ENCODE measurements around the gene AIG1. TPM values are rescaled to one million over a fixed set of nuclear protein-coding genes. Genes with fewer than 3 reads are reported as not detected.

Gene AIG1
- total RNA-seq, 2 experiments from 2014 or later, result 0.40 to 0.85 TPM

DNA sequence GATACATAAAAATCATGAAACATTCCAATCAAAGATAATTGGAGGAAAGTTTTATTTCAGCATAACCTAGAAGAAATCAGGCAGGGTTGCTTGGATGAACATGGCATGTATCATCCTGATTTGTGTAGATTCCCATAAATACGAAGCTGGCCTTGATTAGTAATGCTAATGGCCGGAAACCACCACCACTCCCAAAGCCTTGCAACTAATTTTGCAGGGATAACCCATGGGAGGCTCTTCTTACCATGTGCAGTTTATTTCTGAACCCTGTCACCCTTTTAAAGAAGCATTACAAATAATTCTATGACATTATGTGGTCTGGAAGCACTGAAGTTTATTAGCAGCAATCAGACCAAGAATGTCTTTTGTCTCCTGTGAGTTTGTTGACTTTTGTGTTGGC, 80.8 kb downstream of the AIG1 start:
- TF ChIP-seq, protein P1, sequence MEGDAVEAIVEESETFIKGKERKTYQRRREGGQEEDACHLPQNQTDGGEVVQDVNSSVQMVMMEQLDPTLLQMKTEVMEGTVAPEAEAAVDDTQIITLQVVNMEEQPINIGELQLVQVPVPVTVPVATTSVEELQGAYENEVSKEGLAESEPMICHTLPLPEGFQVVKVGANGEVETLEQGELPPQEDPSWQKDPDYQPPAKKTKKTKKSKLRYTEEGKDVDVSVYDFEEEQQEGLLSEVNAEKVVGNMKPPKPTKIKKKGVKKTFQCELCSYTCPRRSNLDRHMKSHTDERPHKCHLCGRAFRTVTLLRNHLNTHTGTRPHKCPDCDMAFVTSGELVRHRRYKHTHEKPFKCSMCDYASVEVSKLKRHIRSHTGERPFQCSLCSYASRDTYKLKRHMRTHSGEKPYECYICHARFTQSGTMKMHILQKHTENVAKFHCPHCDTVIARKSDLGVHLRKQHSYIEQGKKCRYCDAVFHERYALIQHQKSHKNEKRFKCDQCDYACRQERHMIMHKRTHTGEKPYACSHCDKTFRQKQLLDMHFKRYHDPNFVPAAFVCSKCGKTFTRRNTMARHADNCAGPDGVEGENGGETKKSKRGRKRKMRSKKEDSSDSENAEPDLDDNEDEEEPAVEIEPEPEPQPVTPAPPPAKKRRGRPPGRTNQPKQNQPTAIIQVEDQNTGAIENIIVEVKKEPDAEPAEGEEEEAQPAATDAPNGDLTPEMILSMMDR (conservative IDR thresholded peaks at IDR 0.05; ENCODE audit: low read length), result no peak
- no peak for TF ChIP-seq EZH2phosphoT487 (IDR thresholded peaks at IDR 0.05; ENCODE audit: borderline replicate concordance, low read depth, low read length)
- Histone ChIP-seq H3K4me2 (ENCODE audit: low read length) (no peak overlapping the region), H3K79me2 (ENCODE audit: insufficient read depth, low read depth, low read length) (no peaks in the 10 kb centered on the region), H3K27ac (ENCODE audit: low read depth, low read length, poor library complexity, severe bottlenecking) (no peak overlapping the region), H3K36me3 (ENCODE audit: insufficient read depth, low read length) (no peaks in the 10 kb centered on the region), H4K20me1 (ENCODE audit: insufficient read depth, low read length) (no peaks in the 10 kb centered on the region), H3K9me2 (ENCODE audit: insufficient read depth, low read length) (no peaks in the 10 kb centered on the region), H2AFZ (ENCODE audit: low read length) (no peak overlapping the region), H3K4me3 (ENCODE audit: low read depth, low read length, poor library complexity, severe bottlenecking) (no peak overlapping the region), H3K4me1 (ENCODE audit: insufficient read depth, low read length, poor library complexity, severe bottlenecking) (no peaks in the 10 kb centered on the region), H3K9me3 (ENCODE audit: low read length) (no peaks in the 10 kb centered on the region)
- no TSS peak for BruUV-seq (replicated peaks)
- DNase-seq (ENCODE audit: low spot score), result no peak
- intact Hi-C loops (cut with micrococcal nuclease; ENCODE audit: unreplicated experiment), result no loop called here
- POLR2A ChIA-PET, result no interaction called here
- CTCF ChIA-PET (ENCODE audit: unreplicated experiment), result no interaction called here

DNA sequence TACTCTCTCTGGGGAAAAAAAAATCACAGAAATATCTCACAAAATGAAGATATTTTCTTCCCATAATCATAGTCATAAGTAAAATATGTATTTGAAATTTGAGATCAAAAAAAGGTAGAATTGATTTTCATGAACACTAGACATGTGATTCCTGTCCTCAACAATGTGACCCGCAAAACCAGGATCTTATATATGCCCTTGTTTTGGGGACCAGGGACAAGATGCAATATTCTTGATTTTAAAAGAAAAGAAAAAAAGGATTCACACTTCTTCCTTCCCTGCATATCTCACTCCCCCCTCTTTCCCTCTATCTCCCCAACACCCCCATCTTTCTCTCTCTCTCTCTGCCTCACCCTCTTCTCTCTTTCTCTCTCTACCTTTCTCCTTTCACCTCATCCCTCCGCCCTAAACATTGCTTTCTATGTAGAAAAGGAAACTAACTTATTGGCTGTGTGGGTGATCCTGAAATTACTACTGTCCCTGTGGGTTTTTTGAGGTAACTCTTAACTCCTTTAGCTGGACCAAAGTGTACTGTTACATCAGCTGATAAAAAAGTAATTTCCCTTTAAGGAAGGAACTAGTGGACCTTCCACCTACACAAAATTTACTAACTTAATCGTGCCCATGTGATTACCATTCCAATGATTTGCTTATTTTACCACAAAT, 85.6 kb downstream of the AIG1 start:
- BruUV-seq (replicated peaks), result no TSS peak
- Histone ChIP-seq H2AFZ (ENCODE audit: low read length) (no peak overlapping the region), H3K9me3 (ENCODE audit: low read length) (no peaks in the 10 kb centered on the region), H3K27ac (ENCODE audit: low read depth, low read length, poor library complexity, severe bottlenecking) (no peak overlapping the region), H3K9me2 (ENCODE audit: insufficient read depth, low read length) (no peaks in the 10 kb centered on the region), H3K4me1 (ENCODE audit: insufficient read depth, low read length, poor library complexity, severe bottlenecking) (no peaks in the 10 kb centered on the region), H3K79me2 (ENCODE audit: insufficient read depth, low read depth, low read length) (no peaks in the 10 kb centered on the region), H3K36me3 (ENCODE audit: insufficient read depth, low read length) (no peaks in the 10 kb centered on the region), H4K20me1 (ENCODE audit: insufficient read depth, low read length) (no peaks in the 10 kb centered on the region), H3K4me2 (ENCODE audit: low read length) (no peak overlapping the region), H3K4me3 (ENCODE audit: low read depth, low read length, poor library complexity, severe bottlenecking) (no peak overlapping the region)
- no peak for DNase-seq (ENCODE audit: low spot score)
- TF ChIP-seq, protein P1 (conservative IDR thresholded peaks at IDR 0.05; ENCODE audit: low read length), result no peak
- ChIA-PET POLR2A (interaction anchor here (0.9 kb wide), 1 partner anchor 30 kb away, joined by 3 read pairs; no protein-coding TSS in a partner anchor), CTCF (ENCODE audit: unreplicated experiment) (no interaction called here)
- intact Hi-C loops (cut with micrococcal nuclease; ENCODE audit: unreplicated experiment), result no loop called here

DNA sequence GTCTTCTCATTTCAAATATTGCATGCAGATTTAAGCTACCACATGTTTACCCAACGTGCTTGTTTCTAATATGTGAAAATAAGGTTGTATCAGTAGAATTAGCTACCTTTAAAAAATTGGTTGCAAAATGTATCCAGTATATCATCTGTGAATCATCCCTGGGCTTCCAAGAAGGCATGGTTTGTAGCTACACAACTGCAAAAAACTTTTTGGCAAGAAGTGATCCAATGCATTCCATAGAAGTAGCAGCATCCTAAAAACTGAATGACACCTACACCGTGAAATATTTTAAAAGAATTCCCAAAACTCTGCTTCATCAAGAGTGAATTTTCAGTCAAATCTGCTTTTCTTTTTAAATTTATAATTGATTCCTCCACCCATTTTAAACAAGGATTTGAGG, 89.1 kb downstream of the AIG1 start:
- no peaks in the 10 kb centered on the region for H3K9me3 ChIP-seq (ENCODE audit: low read length)
- H2AFZ ChIP-seq (ENCODE audit: low read length), result no peak overlapping the region
- no peak for DNase-seq (ENCODE audit: low spot score)
- H3K9me2 ChIP-seq (ENCODE audit: insufficient read depth, low read length), result no peaks in the 10 kb centered on the region
- ChIA-PET CTCF (ENCODE audit: unreplicated experiment) (no interaction called here), POLR2A (interaction anchor here (0.6 to 1.3 kb wide), 2 partner anchors 9 to 582 kb away, joined by 3 read pairs; no protein-coding TSS in a partner anchor)
- intact Hi-C loops (cut with micrococcal nuclease; ENCODE audit: unreplicated experiment), result no loop called here
- H3K79me2 ChIP-seq (ENCODE audit: insufficient read depth, low read depth, low read length), result no peaks in the 10 kb centered on the region
- no peak overlapping the region for H3K4me3 ChIP-seq (ENCODE audit: low read depth, low read length, poor library complexity, severe bottlenecking)
- BruUV-seq (replicated peaks), result no TSS peak
- H3K27ac ChIP-seq (ENCODE audit: low read depth, low read length, poor library complexity, severe bottlenecking), result no peak overlapping the region
- no peaks in the 10 kb centered on the region for H3K4me1 ChIP-seq (ENCODE audit: insufficient read depth, low read length, poor library complexity, severe bottlenecking)
- no peak overlapping the region for H3K4me2 ChIP-seq (ENCODE audit: low read length)
- no peaks in the 10 kb centered on the region for H4K20me1 ChIP-seq (ENCODE audit: insufficient read depth, low read length)
- TF ChIP-seq, protein P1 (conservative IDR thresholded peaks at IDR 0.05; ENCODE audit: low read length), result no peak
- no peak for TF ChIP-seq EZH2phosphoT487 (IDR thresholded peaks at IDR 0.05; ENCODE audit: borderline replicate concordance, low read depth, low read length)
- no peaks in the 10 kb centered on the region for H3K36me3 ChIP-seq (ENCODE audit: insufficient read depth, low read length)
